GM21381 (cell line): ENCODE data around the gene NEK10.

Source experiments
- ATAC-seq: cut with Tn5 transposase; IDR thresholded peaks from one replicate; pipeline ENCODE4 v1.9.1; 2021; ENCODE audit warnings: mild to moderate bottlenecking, moderate library complexity; ENCODE audit not compliant: unreplicated experiment

The NEK10 gene

GRCh38 chr3:27076815-27077630, 292.2 kb downstream of the NEK10 start:
- no peak for ATAC-seq

- ATAC-seq, result no peak
These were observed 294.3 kb downstream of the NEK10 start for GRCh38 chr3:27074914-27075313.

GRCh38 chr3:27073912-27074311, 295.3 kb downstream of the NEK10 start:
- no peak for ATAC-seq

- no peak for ATAC-seq
These were observed 296.2 kb downstream of the NEK10 start for GRCh38 chr3:27072810-27073651.

- ATAC-seq, result no peak
These were observed 308.8 kb downstream of the NEK10 start for GRCh38 chr3:27060336-27060735.
